Mucosa of stomach (tissue), 1 donor: ENCODE measurements around the gene MRPS9.

ENCODE experiments used
- H3K27me3 ChIP-seq: one replicate; pipeline ENCODE4 v1.7.0; 2013; ENCODE audit warnings: mild to moderate bottlenecking, low read length; ENCODE audit not compliant: control insufficient read depth, insufficient read depth
- H3K36me3 ChIP-seq: one replicate; pipeline ENCODE4 v1.7.0; 2013; ENCODE audit warnings: low read length; ENCODE audit not compliant: control insufficient read depth, insufficient read depth
- H3K4me1 ChIP-seq: one replicate; pipeline ENCODE4 v1.7.0; 2013; ENCODE audit warnings: mild to moderate bottlenecking, low read length; ENCODE audit not compliant: control insufficient read depth, insufficient read depth
- H3K4me3 ChIP-seq: one replicate; pipeline ENCODE4 v1.7.0; 2013; ENCODE audit warnings: low read length
- H3K9ac ChIP-seq: one replicate; pipeline ENCODE4 v1.7.0; 2013; ENCODE audit warnings: mild to moderate bottlenecking, low read length, moderate library complexity
- H3K9me3 ChIP-seq: one replicate; pipeline ENCODE4 v1.7.0; 2013; ENCODE audit warnings: mild to moderate bottlenecking, low read length, moderate library complexity; ENCODE audit not compliant: control insufficient read depth
- donor health status: Pancreatic carcinoma.

Gene MRPS9

GRCh38 chr2:105037572-105038382, at the start of gene MRPS9:
Gene MRPS9 (plus strand): TSS chr2:105038069. CDS start chr2:105038093, 24 bp downstream.
- H3K36me3 ChIP-seq: no peaks in the 10 kb centered on the region
- no peaks in the 10 kb centered on the region for H3K4me1 ChIP-seq
- peak within 1 kb of the TSS; percentile 83 for H3K9ac ChIP-seq

GRCh38 chr2:105005181-105005951, 32.5 kb upstream of the MRPS9 start:
- H3K9me3 ChIP-seq: no peaks in the 10 kb centered on the region
- peaks cover 4% of the 10 kb centered on the region for H3K27me3 ChIP-seq
- peaks cover 7% of the 10 kb centered on the region for H3K4me1 ChIP-seq
- no peaks in the 10 kb centered on the region for H3K36me3 ChIP-seq
- H3K4me3 ChIP-seq: no peak overlapping the region
- H3K9ac ChIP-seq: no peak overlapping the region

More at GRCh38 chr2:105037572-105038382, at the start of gene MRPS9:
- Histone ChIP-seq H3K9me3 (no peaks in the 10 kb centered on the region), H3K4me3 (peak within 1 kb of the TSS; percentile 84), H3K27me3 (no peaks in the 10 kb centered on the region)

- peaks cover 7% of the 10 kb centered on the region for H3K4me1 ChIP-seq
- H3K4me3 ChIP-seq: no peak overlapping the region
- no peaks in the 10 kb centered on the region for H3K9me3 ChIP-seq
- H3K27me3 ChIP-seq: peaks cover 4% of the 10 kb centered on the region
- no peak overlapping the region for H3K9ac ChIP-seq
- no peaks in the 10 kb centered on the region for H3K36me3 ChIP-seq
These were observed 30.5 kb upstream of the MRPS9 start for GRCh38 chr2:105007367-105007766.

- Histone ChIP-seq H3K9ac (no peak overlapping the region), H3K4me3 (no peak overlapping the region), H3K9me3 (no peaks in the 10 kb centered on the region), H3K4me1 (no peaks in the 10 kb centered on the region), H3K36me3 (no peaks in the 10 kb centered on the region), H3K27me3 (no peaks in the 10 kb centered on the region)
These were observed 5.4 kb upstream of the MRPS9 start for GRCh38 chr2:105032476-105032875.

GRCh38 chr2:105034170-105034569, 3.7 kb upstream of the MRPS9 start:
- Histone ChIP-seq H3K4me3 (no peak overlapping the region), H3K27me3 (no peaks in the 10 kb centered on the region), H3K9ac (no peak overlapping the region), H3K36me3 (no peaks in the 10 kb centered on the region), H3K4me1 (no peaks in the 10 kb centered on the region), H3K9me3 (no peaks in the 10 kb centered on the region)

GRCh38 chr2:105038383-105039061, 653 bp downstream of the MRPS9 start:
- Histone ChIP-seq H3K36me3 (no peaks in the 10 kb centered on the region), H3K27me3 (no peaks in the 10 kb centered on the region), H3K4me1 (no peaks in the 10 kb centered on the region), H3K9me3 (no peaks in the 10 kb centered on the region), H3K4me3 (peak overlapping the region; percentile 84), H3K9ac (peak overlapping the region; percentile 83)

- H3K36me3 ChIP-seq: no peaks in the 10 kb centered on the region
- no peaks in the 10 kb centered on the region for H3K27me3 ChIP-seq
- H3K9ac ChIP-seq: no peak overlapping the region
- no peak overlapping the region for H3K4me3 ChIP-seq
- H3K9me3 ChIP-seq: no peaks in the 10 kb centered on the region
- H3K4me1 ChIP-seq: no peaks in the 10 kb centered on the region
These were observed 1.7 kb downstream of the MRPS9 start for GRCh38 chr2:105039559-105039958.

- H3K4me3 ChIP-seq: no peak overlapping the region
- no peaks in the 10 kb centered on the region for H3K4me1 ChIP-seq
- H3K27me3 ChIP-seq: no peaks in the 10 kb centered on the region
- no peak overlapping the region for H3K9ac ChIP-seq
- no peaks in the 10 kb centered on the region for H3K9me3 ChIP-seq
- no peaks in the 10 kb centered on the region for H3K36me3 ChIP-seq
These were observed 4.3 kb downstream of the MRPS9 start for GRCh38 chr2:105042189-105042588.

GRCh38 chr2:105052773-105053172, 14.9 kb downstream of the MRPS9 start:
- no peaks in the 10 kb centered on the region for H3K27me3 ChIP-seq
- H3K9me3 ChIP-seq: no peaks in the 10 kb centered on the region
- no peak overlapping the region for H3K9ac ChIP-seq
- H3K4me3 ChIP-seq: no peak overlapping the region
- no peaks in the 10 kb centered on the region for H3K4me1 ChIP-seq
- H3K36me3 ChIP-seq: no peaks in the 10 kb centered on the region

- Histone ChIP-seq H3K4me1 (no peaks in the 10 kb centered on the region), H3K9me3 (no peaks in the 10 kb centered on the region), H3K9ac (no peak overlapping the region), H3K36me3 (no peaks in the 10 kb centered on the region), H3K4me3 (no peak overlapping the region), H3K27me3 (no peaks in the 10 kb centered on the region)
These were observed 17.7 kb downstream of the MRPS9 start for GRCh38 chr2:105055613-105056012.

GRCh38 chr2:105056245-105056644, 18.4 kb downstream of the MRPS9 start:
- no peaks in the 10 kb centered on the region for H3K36me3 ChIP-seq
- H3K9me3 ChIP-seq: no peaks in the 10 kb centered on the region
- no peaks in the 10 kb centered on the region for H3K27me3 ChIP-seq
- no peaks in the 10 kb centered on the region for H3K4me1 ChIP-seq
- no peak overlapping the region for H3K4me3 ChIP-seq
- H3K9ac ChIP-seq: no peak overlapping the region

GRCh38 chr2:105057005-105057404, 19.1 kb downstream of the MRPS9 start:
- no peak overlapping the region for H3K9ac ChIP-seq
- no peaks in the 10 kb centered on the region for H3K27me3 ChIP-seq
- no peaks in the 10 kb centered on the region for H3K9me3 ChIP-seq
- no peak overlapping the region for H3K4me3 ChIP-seq
- H3K4me1 ChIP-seq: no peaks in the 10 kb centered on the region
- no peaks in the 10 kb centered on the region for H3K36me3 ChIP-seq
